HG02588 (cell line): Measurements from ENCODE around the gene CD34.
A peak's percentile ranks its signal among the peaks of the same experiment; 100 is the strongest.

Experiments used
- ATAC-seq: cut with Tn5 transposase; IDR thresholded peaks from one replicate; pipeline ENCODE4 v1.9.1; 2021; ENCODE audit warnings: mild to moderate bottlenecking, moderate library complexity; ENCODE audit not compliant: unreplicated experiment

CD34 gene

DNA sequence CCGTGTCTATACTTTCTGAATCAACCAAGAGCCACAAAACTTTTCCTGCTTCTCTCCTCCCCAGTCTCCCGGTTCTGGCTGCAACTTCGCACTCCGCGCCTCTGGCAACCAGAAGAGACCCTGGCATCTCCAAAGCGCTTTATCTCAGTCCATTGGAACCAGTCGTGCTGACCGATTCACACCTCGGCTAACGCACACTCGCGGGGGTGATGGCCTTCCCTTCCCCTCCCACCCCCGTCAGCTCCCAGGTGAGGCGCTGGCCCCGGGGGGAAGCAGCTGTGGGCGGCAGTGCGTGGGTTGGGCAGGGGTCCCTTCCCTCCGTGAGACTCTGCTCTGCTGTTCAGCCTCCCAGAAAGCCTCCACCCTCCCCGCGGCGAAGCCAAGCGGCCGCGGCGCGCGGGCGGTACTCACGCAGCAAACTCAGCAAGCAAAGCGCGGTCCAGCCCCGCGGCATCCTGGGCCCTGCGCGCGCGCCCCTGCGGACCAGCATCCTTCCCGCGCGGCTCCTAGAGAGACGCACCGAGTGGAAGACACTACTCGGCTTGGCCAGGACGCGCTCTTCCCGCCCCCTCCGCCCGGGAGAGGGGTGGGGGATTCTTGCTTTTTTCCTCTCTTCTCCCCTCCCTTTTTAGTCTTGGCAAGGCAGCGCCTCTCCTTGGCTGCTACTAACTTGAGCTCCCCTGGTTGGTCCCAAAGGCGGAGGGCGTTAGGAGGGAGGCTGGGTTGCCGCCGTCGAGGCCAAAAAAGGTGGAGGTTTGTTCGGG, at the start of gene CD34:
CD34 (minus strand) TSS at position 535 of the 764 bp plus-strand sequence; CDS start at position 490, 45 bp downstream.
- no peak for ATAC-seq

- ATAC-seq: no peak
Measured at GRCh38 chr1:207960346-207960745, 49.4 kb upstream of the CD34 start.

DNA sequence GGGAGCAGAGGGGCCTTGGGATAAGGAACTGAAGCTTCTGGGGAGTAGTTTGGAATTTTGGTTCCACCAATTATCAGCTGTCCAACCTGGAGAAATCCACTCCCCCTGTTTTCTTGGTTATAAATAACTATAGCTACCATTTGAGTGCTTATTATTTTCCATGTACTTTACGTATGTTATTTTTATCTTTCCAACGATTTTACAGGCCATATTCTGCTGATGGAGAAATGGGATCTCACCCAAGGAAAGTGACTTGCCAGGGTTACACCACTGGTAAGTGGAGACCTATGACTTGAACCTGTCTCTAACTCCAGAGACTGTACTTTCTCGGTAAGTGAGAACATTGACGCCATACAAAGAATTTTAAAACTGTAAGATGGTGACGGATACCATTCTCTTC, 49.0 kb upstream of the CD34 start:
- ATAC-seq: no peak

DNA sequence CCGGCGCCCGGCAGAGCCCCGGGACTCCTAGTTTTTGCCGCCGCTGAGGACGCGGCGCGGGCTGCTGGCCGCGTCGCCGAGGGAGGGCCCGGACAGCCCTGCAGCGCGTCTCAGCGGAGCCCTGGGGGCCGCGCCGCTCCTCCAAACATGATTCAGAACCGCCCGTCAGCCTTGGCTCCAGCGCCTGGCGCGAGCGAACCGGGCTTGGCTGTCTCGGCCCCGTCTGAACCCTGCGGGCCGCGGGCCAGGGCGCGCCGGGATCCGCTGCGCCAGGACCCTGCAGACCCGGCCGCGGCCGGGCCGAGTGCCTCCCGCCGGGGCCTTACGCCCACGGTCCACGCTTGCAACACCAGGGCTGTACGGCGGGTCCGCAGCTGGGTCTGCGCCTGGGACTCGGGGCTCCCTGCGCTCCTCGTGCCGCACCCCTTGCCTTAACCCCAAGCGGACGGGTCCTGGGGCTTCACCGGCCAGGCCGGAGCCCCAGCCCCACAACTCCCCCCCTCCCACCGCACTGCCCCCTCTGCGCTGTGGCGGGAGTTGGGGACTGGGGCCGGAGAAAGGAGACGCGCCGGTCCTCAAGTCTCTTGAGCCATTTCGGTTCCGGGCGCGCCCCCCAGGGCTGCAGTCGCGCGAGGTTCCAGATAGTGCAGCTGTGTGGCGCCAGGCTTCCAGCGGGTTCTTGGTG, 48.4 kb upstream of the CD34 start:
- ATAC-seq: no peak

- ATAC-seq: no peak
Measured at GRCh38 chr1:207958376-207959139, 47.6 kb upstream of the CD34 start.

GRCh38 chr1:207956986-207957385, 46.1 kb upstream of the CD34 start:
- no peak for ATAC-seq

GRCh38 chr1:207954104-207954503, 43.2 kb upstream of the CD34 start:
- no peak for ATAC-seq

DNA sequence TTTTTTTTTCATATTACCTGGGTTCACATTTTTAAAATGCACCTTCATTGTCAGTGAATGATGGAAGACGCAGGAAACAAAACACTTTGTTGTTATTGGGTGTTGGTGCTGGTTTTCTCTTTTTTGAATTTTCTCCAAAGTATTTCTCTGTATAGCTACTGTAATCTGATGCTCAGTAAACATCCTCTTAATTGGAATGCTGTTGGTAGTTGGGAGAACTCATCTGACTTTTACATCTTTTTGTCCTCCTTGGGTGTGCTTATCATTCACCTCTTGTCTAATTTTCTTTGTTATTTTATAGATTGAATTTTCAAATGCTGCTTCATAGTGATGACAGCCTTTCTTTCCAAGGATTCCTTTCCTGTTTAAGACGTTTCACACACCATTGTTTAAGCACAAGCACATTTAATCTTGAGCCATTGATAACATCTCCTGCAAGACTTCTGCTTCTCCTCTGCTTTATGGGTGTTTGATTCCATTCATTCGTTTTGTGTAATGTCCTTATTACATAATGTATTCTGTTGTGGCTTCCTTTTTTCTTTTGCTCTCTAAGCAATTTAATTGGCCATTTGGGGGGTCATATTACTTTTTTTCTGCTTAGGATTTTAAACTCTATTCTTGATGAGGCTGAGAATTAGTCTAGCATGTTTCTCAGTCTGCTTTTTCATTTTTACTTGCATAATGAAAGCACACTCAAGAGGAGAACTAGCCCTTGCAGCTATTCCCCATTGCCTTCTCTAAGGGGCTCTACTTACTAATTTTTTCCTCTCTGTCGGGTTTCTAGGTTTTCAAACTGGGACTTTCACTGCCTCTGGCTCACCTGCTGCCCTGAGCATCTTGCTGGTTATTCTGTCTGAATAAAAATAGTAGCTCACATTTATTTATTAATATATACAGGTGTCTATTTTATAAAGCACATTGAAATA, 42.0 kb upstream of the CD34 start:
- ATAC-seq: no peak

- no peak for ATAC-seq
Measured at GRCh38 chr1:207951652-207952051, 40.7 kb upstream of the CD34 start.

GRCh38 chr1:207950750-207951149, 39.8 kb upstream of the CD34 start:
- no peak for ATAC-seq

GRCh38 chr1:207949571-207950195, 38.8 kb upstream of the CD34 start:
- ATAC-seq: no peak

DNA sequence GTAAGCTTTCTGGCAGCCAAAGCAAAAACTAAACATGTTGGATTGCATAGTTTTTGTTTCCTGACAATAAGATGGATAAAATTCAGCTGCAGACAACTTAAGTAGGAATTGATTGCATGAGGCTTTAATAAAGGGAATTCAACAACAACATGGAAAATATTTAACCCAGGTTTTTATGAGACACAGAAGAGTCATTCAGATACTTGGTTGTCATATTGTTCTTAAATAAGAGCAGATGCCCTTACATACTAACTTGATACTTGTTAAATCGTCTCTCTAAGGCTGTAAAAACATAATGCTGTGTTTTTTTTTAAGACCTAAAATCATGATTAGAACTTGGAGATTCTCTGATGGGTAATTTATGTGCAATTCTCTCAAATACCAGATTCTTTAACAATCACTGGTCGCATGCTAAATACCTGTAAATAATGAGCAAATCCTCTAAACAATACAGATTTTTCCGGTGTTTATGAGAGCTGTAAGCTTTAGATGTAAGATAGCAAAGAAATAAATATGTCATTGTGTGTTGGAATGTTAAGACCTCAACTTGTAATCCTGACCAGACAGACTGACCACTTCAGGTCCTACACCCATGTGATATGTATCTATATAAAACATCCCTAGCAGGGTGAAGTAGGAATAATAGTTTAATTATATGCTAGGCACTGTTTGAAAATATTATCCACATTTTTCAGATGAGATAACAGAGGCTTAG, 37.8 kb upstream of the CD34 start:
- ATAC-seq: no peak

DNA sequence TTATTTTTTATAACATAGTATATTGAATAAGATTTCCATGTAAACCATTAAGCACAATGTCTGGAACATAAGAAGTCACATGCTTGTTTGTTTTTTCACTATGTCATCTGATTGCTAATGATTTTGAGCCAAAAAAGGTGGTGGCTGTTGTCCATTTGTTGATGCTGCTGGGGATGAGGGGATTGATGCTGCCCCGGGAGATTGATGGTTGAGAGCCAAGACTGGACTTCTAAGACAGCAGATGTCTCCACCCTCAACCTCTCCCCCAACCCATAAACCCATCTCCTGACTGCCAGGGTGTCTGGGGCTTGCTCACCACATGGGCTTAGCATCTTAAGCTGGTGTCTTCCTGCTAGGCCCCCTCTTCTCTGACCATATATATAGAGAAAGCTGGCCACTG, 35.8 kb upstream of the CD34 start:
- no peak for ATAC-seq

DNA sequence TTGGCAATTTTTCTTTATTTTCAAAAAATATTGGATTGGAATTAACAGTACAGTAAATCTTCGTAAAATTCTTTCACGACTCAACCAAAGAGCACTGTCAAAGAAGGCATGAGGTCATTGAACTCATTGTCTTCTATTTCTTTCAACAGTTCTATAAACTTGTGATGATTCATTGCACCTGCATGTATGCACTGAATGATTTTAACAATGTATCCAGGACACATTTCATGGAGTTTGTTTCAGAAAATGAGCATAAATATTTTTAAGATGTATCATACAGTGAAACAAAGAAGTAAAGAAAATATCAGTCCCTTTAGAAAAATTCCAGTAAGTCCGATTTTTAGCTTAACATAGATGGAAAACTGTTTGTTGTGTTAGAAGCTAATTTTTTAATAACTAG, 33.6 kb upstream of the CD34 start:
- ATAC-seq: no peak

DNA sequence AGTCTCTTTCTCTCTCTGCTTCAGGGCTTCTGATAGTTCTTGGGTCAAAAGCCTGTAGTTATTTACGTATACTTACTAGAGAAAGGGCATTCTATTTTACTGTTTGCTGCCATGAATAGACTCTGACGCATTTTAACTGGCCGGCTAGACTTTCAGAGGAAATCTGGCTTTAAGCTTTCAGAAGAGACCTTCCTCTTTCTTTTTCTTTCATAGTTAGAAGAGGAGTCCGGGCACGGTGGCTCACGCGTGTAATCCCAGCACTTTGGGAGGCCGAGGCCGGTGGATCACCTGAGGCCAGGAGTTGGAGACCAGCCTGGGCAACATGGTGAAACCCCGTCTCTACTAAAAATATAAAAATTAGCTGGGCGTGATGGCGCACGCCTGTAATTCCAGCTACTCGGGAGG, 31.4 kb upstream of the CD34 start:
- peak; percentile 63 for ATAC-seq

DNA sequence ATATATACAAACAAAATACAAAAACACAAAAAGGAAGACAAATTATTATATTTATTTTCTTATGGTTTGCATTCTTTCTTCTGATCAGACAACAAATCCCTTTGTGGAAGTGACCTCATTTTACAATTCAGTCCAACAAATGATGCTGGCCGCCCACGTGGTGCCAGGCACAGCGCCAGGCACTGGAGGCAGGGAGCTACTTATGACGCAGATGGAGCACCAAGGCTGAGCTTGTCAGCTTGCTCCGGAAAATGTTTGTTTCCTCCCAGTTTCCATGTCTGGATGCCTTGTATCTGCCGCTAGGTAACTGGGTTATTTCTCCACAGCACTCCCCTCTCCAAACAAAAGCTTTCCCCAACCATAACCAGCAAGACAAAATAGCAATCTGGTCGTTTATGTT, 30.7 kb upstream of the CD34 start:
- ATAC-seq: no peak

DNA sequence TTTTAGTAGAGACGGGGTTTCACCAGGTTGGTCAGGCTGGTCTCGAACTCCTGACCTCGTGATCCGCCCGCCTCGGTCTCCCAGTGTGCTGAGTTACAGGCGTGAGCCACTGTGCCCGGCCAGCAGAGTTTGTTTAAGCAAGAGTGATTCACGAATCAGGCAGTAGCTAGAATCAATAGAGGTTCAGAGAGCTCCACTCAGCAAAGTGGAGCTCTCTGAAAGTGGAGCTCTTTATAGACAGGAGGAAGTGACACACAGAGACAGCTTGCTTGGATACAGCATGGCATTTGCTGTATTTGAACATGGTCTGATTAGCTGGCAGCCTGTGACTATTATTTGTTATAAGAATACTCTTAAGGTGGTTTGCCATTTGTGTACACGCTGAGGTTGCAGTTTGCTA, 27.1 kb upstream of the CD34 start:
- no peak for ATAC-seq

DNA sequence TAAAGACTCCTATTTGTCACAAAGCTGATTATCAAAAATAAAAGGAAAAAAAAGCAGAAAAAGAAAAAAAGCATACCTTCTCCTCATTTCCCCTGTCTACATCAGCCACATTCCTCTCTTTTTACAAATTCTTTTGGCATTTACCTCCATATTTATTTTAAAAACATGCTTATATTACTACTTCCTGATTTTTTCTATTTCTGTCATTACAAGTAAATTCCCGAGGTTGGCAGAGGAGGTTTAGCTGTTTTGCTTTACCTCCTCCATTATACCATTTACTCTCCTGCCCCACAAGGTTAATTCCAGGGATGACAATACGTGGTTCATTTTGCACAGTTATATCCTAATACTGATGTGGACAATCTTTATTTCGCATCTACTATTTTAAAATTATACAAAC, 26.3 kb upstream of the CD34 start:
- ATAC-seq: no peak

DNA sequence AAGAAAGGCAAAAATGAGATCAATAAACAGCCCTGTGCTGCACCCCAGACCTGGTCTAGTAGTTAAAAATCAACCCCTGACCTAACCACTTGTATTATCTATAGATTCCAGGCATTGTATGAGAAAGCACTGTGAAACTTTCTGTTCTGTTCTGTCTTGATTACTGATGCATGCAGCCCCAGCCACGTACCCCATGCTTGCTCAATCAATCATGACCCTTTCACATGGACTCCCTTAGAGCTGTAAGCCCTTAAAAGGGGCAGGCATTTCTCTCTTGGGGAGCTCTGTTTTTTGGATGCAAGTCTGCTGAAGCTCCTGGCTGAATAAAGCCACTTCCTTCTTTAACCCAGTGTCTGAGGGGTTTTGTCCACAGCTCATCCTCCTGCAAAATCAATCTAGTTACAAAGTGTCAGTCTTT, 24.2 kb upstream of the CD34 start:
- peak; percentile 98 for ATAC-seq
